Ovary (tissue), 3 donors: ENCODE measurements around the gene HLA-DMB.

Experiments
- EP300 ChIP-seq: sonication (generic); formaldehyde crosslinking; IDR thresholded peaks from one replicate; pipeline ENCODE4 v1.6.1; 2017; ENCODE audit warnings: antibody characterized with exemption
- POLR2A ChIP-seq: fragments of 450-650 bp; IDR thresholded peaks from one replicate; pipeline ENCODE4 v1.6.1; 2017; ENCODE audit warnings: antibody characterized with exemption, mild to moderate bottlenecking, moderate library complexity
- TF ChIP-seq, protein P1 (sequence below), 3 donors: fragments of 450-650 bp in 2 of 3; fragments of 200-600 bp in 1 of 3; IDR thresholded peaks; one replicate each; pipeline versions ENCODE4 v1.5.1 to v1.8.0; 2016 to 2022; ENCODE audit warnings: antibody characterized with exemption in 3 of 3, mild to moderate bottlenecking in 1 of 3
- donor health status: DM: no; HTN: no; CAD: no.

DNA sequence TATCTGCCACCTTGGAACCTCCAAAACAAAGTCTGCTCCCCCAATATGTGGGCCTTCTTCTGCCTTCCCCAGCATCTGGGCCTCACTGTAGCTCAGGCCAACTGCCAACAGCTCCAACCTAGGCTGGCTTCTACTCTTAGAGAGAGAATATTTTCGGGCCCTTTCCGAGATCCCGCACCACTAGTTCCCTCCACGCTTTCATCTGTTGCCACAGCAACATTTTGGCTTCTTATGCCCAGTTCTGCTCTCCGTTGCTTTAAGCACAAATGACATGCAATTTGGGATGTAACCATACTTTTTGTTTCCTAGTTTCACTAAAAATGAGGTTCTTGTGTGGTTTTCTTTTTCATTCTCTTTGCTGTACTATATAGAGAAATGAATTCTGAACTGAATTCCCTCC is 53.2 kb downstream of the HLA-DMB start:
- TF ChIP-seq, protein P1, sequence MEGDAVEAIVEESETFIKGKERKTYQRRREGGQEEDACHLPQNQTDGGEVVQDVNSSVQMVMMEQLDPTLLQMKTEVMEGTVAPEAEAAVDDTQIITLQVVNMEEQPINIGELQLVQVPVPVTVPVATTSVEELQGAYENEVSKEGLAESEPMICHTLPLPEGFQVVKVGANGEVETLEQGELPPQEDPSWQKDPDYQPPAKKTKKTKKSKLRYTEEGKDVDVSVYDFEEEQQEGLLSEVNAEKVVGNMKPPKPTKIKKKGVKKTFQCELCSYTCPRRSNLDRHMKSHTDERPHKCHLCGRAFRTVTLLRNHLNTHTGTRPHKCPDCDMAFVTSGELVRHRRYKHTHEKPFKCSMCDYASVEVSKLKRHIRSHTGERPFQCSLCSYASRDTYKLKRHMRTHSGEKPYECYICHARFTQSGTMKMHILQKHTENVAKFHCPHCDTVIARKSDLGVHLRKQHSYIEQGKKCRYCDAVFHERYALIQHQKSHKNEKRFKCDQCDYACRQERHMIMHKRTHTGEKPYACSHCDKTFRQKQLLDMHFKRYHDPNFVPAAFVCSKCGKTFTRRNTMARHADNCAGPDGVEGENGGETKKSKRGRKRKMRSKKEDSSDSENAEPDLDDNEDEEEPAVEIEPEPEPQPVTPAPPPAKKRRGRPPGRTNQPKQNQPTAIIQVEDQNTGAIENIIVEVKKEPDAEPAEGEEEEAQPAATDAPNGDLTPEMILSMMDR (IDR thresholded peaks at IDR 0.05), result no peak
- no peak for TF ChIP-seq POLR2A
- no peak for TF ChIP-seq EP300
